GM23338 (cell line): ENCODE measurements around the gene TRIM71. TPM values are rescaled to one million over a fixed set of nuclear protein-coding genes. Genes with fewer than 3 reads are reported as not detected.

Source experiments
- ATAC-seq: fragments of 200-7000 bp; cut with Tn5 transposase; 3 replicates; pipeline ENCODE4 v1.9.1; 2020
- DNase-seq: peaks from one replicate; pipeline ENCODE4 v3.0.0-alpha.2; 2015; ENCODE audit warnings: low spot score
- H2AFZ ChIP-seq: fragments of 200-600 bp; sonication (generic); 2 replicates; pipeline ENCODE4 v1.8.0; 2016; ENCODE audit warnings: antibody characterized with exemption, mild to moderate bottlenecking, moderate library complexity
- H3F3A ChIP-seq: fragments of 200-600 bp; sonication (generic); replicated peaks from 2 replicates; pipeline ENCODE4 v1.8.0; 2017; ENCODE audit warnings: antibody characterized with exemption, mixed run types, low read depth
- H3K27ac ChIP-seq: fragments of 200-600 bp; sonication (generic); 2 replicates; pipeline ENCODE4 v1.6.1; 2016; ENCODE audit warnings: low read depth
- H3K27me3 ChIP-seq: fragments of 200-600 bp; sonication (generic); 2 replicates; pipeline ENCODE4 v1.8.0; 2016; ENCODE audit warnings: mild to moderate bottlenecking, mixed run types, moderate library complexity; ENCODE audit not compliant: insufficient read depth
- H3K36me3 ChIP-seq: fragments of 200-600 bp; sonication (generic); 2 replicates; pipeline ENCODE4 v1.8.0; 2016; ENCODE audit warnings: mild to moderate bottlenecking; ENCODE audit not compliant: insufficient read depth
- H3K4me1 ChIP-seq: fragments of 200-600 bp; sonication (generic); 2 replicates; pipeline ENCODE4 v1.8.0; 2016; ENCODE audit warnings: mild to moderate bottlenecking, moderate library complexity; ENCODE audit not compliant: insufficient read depth
- H3K4me2 ChIP-seq: fragments of 200-600 bp; sonication (generic); 2 replicates; pipeline ENCODE4 v1.7.1; 2017; ENCODE audit warnings: mixed run types
- H3K4me3 ChIP-seq: fragments of 200-600 bp; sonication (generic); 2 replicates; pipeline ENCODE4 v1.6.1; 2016; ENCODE audit warnings: mixed run types
- H3K79me2 ChIP-seq: fragments of 200-600 bp; sonication (generic); replicated peaks from 2 replicates; pipeline ENCODE4 v1.8.0; 2017; ENCODE audit warnings: mild to moderate bottlenecking; ENCODE audit not compliant: insufficient read depth
- H3K9me2 ChIP-seq: fragments of 200-600 bp; sonication (generic); 2 replicates; pipeline ENCODE4 v1.8.0; 2017; ENCODE audit not compliant: insufficient read depth
- H4K20me1 ChIP-seq: fragments of 200-600 bp; sonication (generic); replicated peaks from 2 replicates; pipeline ENCODE4 v1.8.0; 2017; ENCODE audit warnings: mild to moderate bottlenecking; ENCODE audit not compliant: insufficient read depth
- H3K27ac Mint-ChIP-seq: 2 replicates; pipeline ENCODE4 v1.8.0; 2020; ENCODE audit warnings: inconsistent platforms, mild to moderate bottlenecking, moderate library complexity, mixed read lengths
- H3K27me3 Mint-ChIP-seq: 3 replicates; pipeline ENCODE4 v1.8.0; 2022; ENCODE audit warnings: low read depth, mild to moderate bottlenecking, moderate library complexity, mixed read lengths, inconsistent platforms; ENCODE audit not compliant: insufficient read depth, poor library complexity
- H3K36me3 Mint-ChIP-seq: 3 replicates; pipeline ENCODE4 v1.8.0; 2021; ENCODE audit warnings: low read depth, mild to moderate bottlenecking, inconsistent platforms, moderate library complexity, mixed read lengths
- H3K4me1 Mint-ChIP-seq: 3 replicates; pipeline ENCODE4 v1.8.0; 2020; ENCODE audit warnings: mild to moderate bottlenecking, inconsistent platforms, mixed read lengths
- H3K4me3 Mint-ChIP-seq: 3 replicates; pipeline ENCODE4 v1.8.0; 2021; ENCODE audit warnings: moderate library complexity, mild to moderate bottlenecking, inconsistent platforms, mixed read lengths
- H3K9me3 Mint-ChIP-seq: 3 replicates; pipeline ENCODE4 v1.8.0; 2020; ENCODE audit warnings: moderate library complexity, mild to moderate bottlenecking, inconsistent platforms, mixed read lengths
- CREB1 ChIP-seq: fragments of 250-450 bp; sonication (Bioruptor Pico); IDR thresholded peaks from 2 replicates; pipeline ENCODE4 v1.5.0; 2020; ENCODE audit warnings: low read depth, mild to moderate bottlenecking, moderate library complexity
- CTCF ChIP-seq, 2 experiments: fragments of 200-600 bp in 1 of 2; sonication (generic) in 1 of 2; conservative IDR thresholded peaks; 2 replicates each; pipeline versions ENCODE4 v1.5.1 to v1.6.1; 2016 to 2017; ENCODE audit warnings: antibody characterized with exemption in 2 of 2, low read depth in 2 of 2, mild to moderate bottlenecking in 2 of 2, moderate library complexity in 1 of 2
- ETS1 ChIP-seq: IDR thresholded peaks from 2 replicates; pipeline ENCODE4 v1.6.1; 2016; ENCODE audit warnings: antibody characterized with exemption
- EZH2 ChIP-seq: fragments of 200-600 bp; sonication (generic); IDR thresholded peaks from one replicate; pipeline ENCODE4 v1.8.0; 2017; ENCODE audit warnings: antibody characterized with exemption, mild to moderate bottlenecking, low read depth; ENCODE audit not compliant: unreplicated experiment
- JUNB ChIP-seq: IDR thresholded peaks from one replicate; pipeline ENCODE4 v1.6.1; 2016; ENCODE audit warnings: antibody characterized with exemption; ENCODE audit not compliant: unreplicated experiment
- NANOG ChIP-seq: IDR thresholded peaks from 2 replicates; pipeline ENCODE4 v1.6.1; 2016; ENCODE audit warnings: antibody characterized with exemption, borderline replicate concordance
- POLR2AphosphoS5 ChIP-seq: IDR thresholded peaks from 2 replicates; pipeline ENCODE4 v1.6.1; 2016; ENCODE audit warnings: antibody characterized with exemption, low read depth
- REST ChIP-seq: IDR thresholded peaks from one replicate; pipeline ENCODE4 v1.6.1; 2018; ENCODE audit warnings: antibody characterized with exemption; ENCODE audit not compliant: unreplicated experiment
- STAT1 ChIP-seq: IDR thresholded peaks from one replicate; pipeline ENCODE4 v1.6.1; 2016; ENCODE audit warnings: antibody characterized with exemption; ENCODE audit not compliant: unreplicated experiment
- ZNF331 ChIP-seq: fragments of 250-450 bp; sonication (Bioruptor Pico); IDR thresholded peaks from 2 replicates; pipeline ENCODE4 v1.5.0; 2020; ENCODE audit warnings: low read depth, mild to moderate bottlenecking, moderate library complexity
- polyA plus RNA-seq: library from polyadenylated mRNA; unstranded; fragments of >200 nt; fragmentation: Nextera tagmentation; extraction: Ambion mirVana; gene quantifications from 2 replicates; pipeline ENCODE4 v1.2.1, GENCODE V29; 2016
- total RNA-seq: library from RNA; depleted of rRNA; stranded (reverse); fragments of >200 nt; shearing (Covaris generic); gene quantifications from 2 replicates; pipeline ENCODE4 v1.2.3, GENCODE V29; 2014

Gene TRIM71
- total and polyA plus RNA-seq, 2 experiments from 2014 or later, result 71.5 to 346 TPM

GRCh38 chr3:32819551-32820348, 2.0 kb downstream of the TRIM71 start:
- H3K36me3 ChIP-seq, result peaks cover 26% of the 10 kb centered on the region
- H3K79me2 ChIP-seq, result peaks cover 96% of the 10 kb centered on the region
- H3K27ac Mint-ChIP-seq, result peak overlapping the region; percentile 99
- H3K4me1 Mint-ChIP-seq, result peaks cover 34% of the 10 kb centered on the region
- H3F3A ChIP-seq, result peaks cover 19% of the 10 kb centered on the region
- H2AFZ ChIP-seq, result no peak overlapping the region
- ATAC-seq (no peak; the same call in 2 of the 3 replicates), DNase-seq (peak; percentile 53)
- H3K4me3 ChIP-seq, result peak overlapping the region; percentile 100
- peaks cover 38% of the 10 kb centered on the region for H3K4me1 ChIP-seq
- H4K20me1 ChIP-seq, result peaks cover 56% of the 10 kb centered on the region
- peaks cover 19% of the 10 kb centered on the region for H3K9me3 Mint-ChIP-seq
- H3K27me3 ChIP-seq, result no peaks in the 10 kb centered on the region
- H3K4me3 Mint-ChIP-seq, result peak overlapping the region; percentile 99
- H3K9me2 ChIP-seq, result no peaks in the 10 kb centered on the region
- peaks cover 89% of the 10 kb centered on the region for H3K36me3 Mint-ChIP-seq
- H3K27ac ChIP-seq, result peak overlapping the region; percentile 2; the same call in 1 of the 2 replicates
- TF ChIP-seq POLR2AphosphoS5 (peak; percentile 36), REST (no peak), STAT1 (no peak), CTCF (conservative IDR thresholded peaks at IDR 0.05; ENCODE audit: low read depth in 2 of 2) (no peak), JUNB (no peak), EZH2 (no peak), CREB1 (CRISPR knock-in tag) (no peak)
- peaks cover 44% of the 10 kb centered on the region for H3K27me3 Mint-ChIP-seq
- H3K4me2 ChIP-seq, result peak overlapping the region; percentile 89

- peak overlapping the region; percentile 100 for H3K4me3 ChIP-seq
- Mint-ChIP-seq H3K4me3 (peak overlapping the region; percentile 99), H3K9me3 (peaks cover 19% of the 10 kb centered on the region), H3K36me3 (peaks cover 90% of the 10 kb centered on the region), H3K27ac (peak overlapping the region; percentile 99), H3K4me1 (peaks cover 34% of the 10 kb centered on the region), H3K27me3 (peaks cover 42% of the 10 kb centered on the region)
- H4K20me1 ChIP-seq, result peaks cover 62% of the 10 kb centered on the region
- peaks cover 26% of the 10 kb centered on the region for H3K36me3 ChIP-seq
- TF ChIP-seq ETS1, result no peak
- no peak for TF ChIP-seq EZH2
- no peak for TF ChIP-seq NANOG
- TF ChIP-seq ZNF331, result no peak
- no peak overlapping the region for H2AFZ ChIP-seq
- peak overlapping the region; percentile 89 for H3K4me2 ChIP-seq
- H3K9me2 ChIP-seq, result no peaks in the 10 kb centered on the region
- peaks cover 38% of the 10 kb centered on the region for H3K4me1 ChIP-seq
- ATAC-seq (no peak), DNase-seq (no peak)
- peaks cover 20% of the 10 kb centered on the region for H3F3A ChIP-seq
- peak overlapping the region; percentile 2; the same call in 1 of the 2 replicates for H3K27ac ChIP-seq
- H3K27me3 ChIP-seq, result no peaks in the 10 kb centered on the region
- H3K79me2 ChIP-seq, result peaks cover 96% of the 10 kb centered on the region
Observed at GRCh38 chr3:32820430-32820829, 2.6 kb downstream of the TRIM71 start.
